Thyroid gland (tissue), 4 donors: Measurements from ENCODE around the gene SERINC3. TPM values are rescaled to one million over a fixed set of nuclear protein-coding genes. Genes with fewer than 3 reads are reported as not detected.

Source experiments
- DNase-seq, 2 donors: peaks; one replicate each; pipeline ENCODE4 v3.0.0-alpha.2; 2019
- H3K27ac ChIP-seq, 3 donors: fragments of 200-600 bp; sonication (generic); 1 replicate in 2 of 3; 2 replicates in 1 of 3; pipeline ENCODE4 v1.5.1; 2016 to 2019; ENCODE audit warnings: mild to moderate bottlenecking in 1 of 3, moderate library complexity in 1 of 3
- H3K27me3 ChIP-seq: fragments of 200-600 bp; sonication (generic); one replicate; pipeline ENCODE4 v1.5.1; 2019
- H3K36me3 ChIP-seq, 2 donors: fragments of 200-600 bp; sonication (generic); one replicate each; pipeline ENCODE4 v1.5.1; 2016 to 2019
- H3K4me1 ChIP-seq, 2 donors: fragments of 200-600 bp; sonication (generic); one replicate each; pipeline ENCODE4 v1.5.1; 2017 to 2019
- H3K4me3 ChIP-seq, 3 donors: fragments of 200-600 bp; sonication (generic); replicated peaks in 1 of 3; 1 replicate in 2 of 3; 2 replicates in 1 of 3; pipeline ENCODE4 v1.5.1; 2016; ENCODE audit warnings: mild to moderate bottlenecking in 1 of 3
- H3K9me3 ChIP-seq: fragments of 200-600 bp; sonication (generic); one replicate; pipeline ENCODE4 v1.5.1; 2017
- CTCF ChIP-seq, 6 experiments: fragments of 200-600 bp in 3 of 6; fragments of 450-650 bp in 3 of 6; sonication (generic) in 3 of 6; IDR thresholded peaks; one replicate each; pipeline ENCODE4 v1.5.1; 2016 to 2019; ENCODE audit warnings: antibody characterized with exemption in 6 of 6, mild to moderate bottlenecking in 2 of 6, inconsistent platforms in 1 of 6, moderate library complexity in 1 of 6
- POLR2A ChIP-seq, 2 donors: fragments of 450-650 bp; IDR thresholded peaks; one replicate each; pipeline ENCODE4 v1.6.1; 2017; ENCODE audit warnings: antibody characterized with exemption in 2 of 2, mild to moderate bottlenecking in 2 of 2, moderate library complexity in 1 of 2
- WGBS, 2 donors: methylation state at CpG; one replicate each; pipeline ENCODE4 v1.1.5; 2017; 5-methylcytosine and 5-hydroxymethylcytosine counted together
- intact Hi-C: fragments of 100-400 bp; cut with DNase I; formaldehyde crosslinking; loops from one replicate; pipeline ENCODE4 v1.15.1; 2023
- total RNA-seq, 4 donors: library from RNA; depleted of rRNA; stranded (reverse); fragments of >200 nt; gene quantifications; one replicate each; pipeline ENCODE4 v1.2.3, GENCODE V29; 2016

The SERINC3 gene
- total RNA-seq, 4 donors from 2014 or later: 113 to 140 (median 137) TPM

GRCh38 chr20:44494266-44494665 lies 27.6 kb downstream of the SERINC3 start:
- TF ChIP-seq CTCF (IDR thresholded peaks at IDR 0.05) (no peak), POLR2A (IDR thresholded peaks at IDR 0.05) (no peak)
- no peak overlapping the region for H3K4me3 ChIP-seq
- 33 to 54% methylated on average over 1 of the region's 1 CpG for WGBS, 2 donors
- intact Hi-C loops: no loop called here
- H3K9me3 ChIP-seq: no peaks in the 10 kb centered on the region
- peaks cover 32 to 56% of the 10 kb centered on the region in 2 donors for H3K4me1 ChIP-seq
- H3K27me3 ChIP-seq: no peaks in the 10 kb centered on the region
- peak overlapping the region; percentile 67 to 96 (median 88) for H3K27ac ChIP-seq
- H3K36me3 ChIP-seq: peaks cover 12 to 26% of the 10 kb centered on the region in 2 donors
- peak; percentile 71 to 72 for DNase-seq

GRCh38 chr20:44491635-44492395 lies 30.1 kb downstream of the SERINC3 start:
- H3K27ac ChIP-seq: peak overlapping the region; percentile 29 to 88 (median 66)
- DNase-seq: peak; percentile 22 to 24
- H3K36me3 ChIP-seq: peaks cover 14 to 31% of the 10 kb centered on the region in 2 donors
- H3K4me1 ChIP-seq: peaks cover 32 to 53% of the 10 kb centered on the region in 2 donors
- intact Hi-C loops: no loop called here
- H3K9me3 ChIP-seq: no peaks in the 10 kb centered on the region
- H3K4me3 ChIP-seq: no peak overlapping the region
- TF ChIP-seq CTCF (IDR thresholded peaks at IDR 0.05) (no peak), POLR2A (IDR thresholded peaks at IDR 0.05) (no peak)
- H3K27me3 ChIP-seq: no peaks in the 10 kb centered on the region
- 74 to 77% methylated on average over 5 of the region's 5 CpGs for WGBS, 2 donors

- WGBS, 2 donors: 88 to 91% methylated on average over 3 of the region's 3 CpGs
Observed at GRCh38 chr20:44489931-44490330, 31.9 kb downstream of the SERINC3 start.

GRCh38 chr20:44489223-44489622 lies 32.6 kb downstream of the SERINC3 start:
- H3K4me1 ChIP-seq: peaks cover 25 to 40% of the 10 kb centered on the region in 2 donors
- H3K27ac ChIP-seq: no peak overlapping the region
- WGBS, 2 donors: 97% methylated on average over 9 of the region's 9 CpGs
- H3K9me3 ChIP-seq: no peaks in the 10 kb centered on the region
- H3K27me3 ChIP-seq: no peaks in the 10 kb centered on the region
- H3K4me3 ChIP-seq: no peak overlapping the region
- no peak for DNase-seq
- H3K36me3 ChIP-seq: peaks cover 14 to 20% of the 10 kb centered on the region in 2 donors
- intact Hi-C loops: no loop called here
- TF ChIP-seq CTCF (IDR thresholded peaks at IDR 0.05): no peak
- TF ChIP-seq POLR2A (IDR thresholded peaks at IDR 0.05): no peak

More at GRCh38 chr20:44489931-44490330, 31.9 kb downstream of the SERINC3 start:
- Histone ChIP-seq H3K36me3 (peaks cover 14 to 20% of the 10 kb centered on the region in 2 donors), H3K4me1 (peaks cover 31 to 43% of the 10 kb centered on the region in 2 donors), H3K9me3 (no peaks in the 10 kb centered on the region), H3K4me3 (no peak overlapping the region), H3K27me3 (no peaks in the 10 kb centered on the region), H3K27ac (peak overlapping the region in 1 of 3 donors; percentile 42)
- TF ChIP-seq POLR2A (IDR thresholded peaks at IDR 0.05): no peak
- TF ChIP-seq CTCF (IDR thresholded peaks at IDR 0.05): no peak
- no peak for DNase-seq
- intact Hi-C loops: no loop called here

- intact Hi-C loops: no loop called here
- Histone ChIP-seq H3K4me3 (no peak overlapping the region), H3K36me3 (peaks cover 14 to 21% of the 10 kb centered on the region in 2 donors), H3K27ac (no peak overlapping the region), H3K27me3 (no peaks in the 10 kb centered on the region), H3K9me3 (no peaks in the 10 kb centered on the region), H3K4me1 (peaks cover 24 to 41% of the 10 kb centered on the region in 2 donors)
- no peak for DNase-seq
- TF ChIP-seq CTCF (IDR thresholded peaks at IDR 0.05): no peak
- TF ChIP-seq POLR2A (IDR thresholded peaks at IDR 0.05): no peak
- WGBS, 2 donors: 93 to 95% methylated on average over 5 of the region's 5 CpGs
Observed at GRCh38 chr20:44488551-44488950, 33.3 kb downstream of the SERINC3 start.
